Activated CD4-positive, alpha-beta T cell treated with anti-CD3 and anti-CD28 coated beads for 48 hours (primary cell): ENCODE data around the gene PRF1.
"Not testable (repeated sequence)": the region's sequence is repeated elsewhere in the genome, so short reads cannot be mapped to it uniquely, and the experiment has no call there.

Source experiments
- DNase-seq: peaks from one replicate; pipeline ENCODE4 v3.0.0-alpha.2; 2020

Gene PRF1

GRCh38 chr10:70617798-70618568 is 15.4 kb upstream of the PRF1 start:
- peak; percentile 57 for DNase-seq

GRCh38 chr10:70616761-70617160 is 14.2 kb upstream of the PRF1 start:
- DNase-seq: no peak

DNA sequence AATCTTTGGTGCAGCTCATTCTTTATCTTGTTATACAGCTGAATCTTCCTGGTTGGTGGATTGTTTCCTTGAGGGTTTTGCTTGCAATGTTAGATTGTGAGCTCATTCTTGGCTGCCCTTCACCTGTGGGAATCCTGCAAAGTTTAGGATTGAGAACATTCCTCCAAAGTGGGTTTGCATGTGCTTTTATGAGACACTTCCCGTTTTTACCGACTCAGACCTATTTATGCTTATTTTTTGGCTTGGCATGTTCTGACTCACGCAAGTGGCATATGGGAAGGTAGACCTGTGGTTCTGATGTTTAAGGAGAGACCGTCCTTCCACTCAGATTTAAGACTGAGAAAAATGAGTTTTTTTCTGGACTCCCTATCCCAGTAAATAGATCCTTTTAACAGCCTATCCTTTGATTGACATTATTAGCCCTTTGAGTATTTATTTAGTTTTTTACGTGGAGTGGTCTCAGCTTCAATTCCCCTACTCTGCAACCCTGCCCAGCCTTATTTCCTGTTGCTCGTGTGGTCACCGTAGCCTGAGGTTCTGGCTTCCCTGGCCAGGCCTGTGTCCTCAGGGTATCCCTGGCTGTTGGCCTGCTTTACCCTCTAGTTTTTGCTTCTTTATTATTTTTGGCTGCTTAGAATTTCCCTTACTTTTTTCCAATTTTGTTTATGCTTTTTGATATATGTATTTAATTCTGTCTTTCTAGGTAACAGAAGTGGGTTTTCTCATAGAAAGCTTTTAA is 13.4 kb upstream of the PRF1 start:
- no peak for DNase-seq

DNA sequence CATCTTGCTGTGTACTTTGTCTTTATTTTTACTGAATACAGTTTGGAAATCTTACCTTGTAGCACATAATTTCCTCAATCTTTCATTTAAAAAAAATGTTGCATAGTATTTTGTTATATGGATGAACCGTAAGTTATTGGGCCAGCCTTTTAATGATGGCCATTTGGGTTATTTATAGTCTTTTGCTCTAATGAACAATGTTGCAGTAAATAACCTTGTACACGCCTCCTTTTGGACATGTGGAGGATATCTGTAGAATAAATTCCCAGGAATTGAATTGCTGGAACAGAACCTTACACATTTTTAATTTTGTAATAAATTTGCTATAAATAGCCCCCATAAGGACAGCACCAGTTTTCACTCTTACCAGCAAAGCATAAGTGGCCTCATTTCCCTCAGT is 12.7 kb upstream of the PRF1 start:
- no peak for DNase-seq

DNA sequence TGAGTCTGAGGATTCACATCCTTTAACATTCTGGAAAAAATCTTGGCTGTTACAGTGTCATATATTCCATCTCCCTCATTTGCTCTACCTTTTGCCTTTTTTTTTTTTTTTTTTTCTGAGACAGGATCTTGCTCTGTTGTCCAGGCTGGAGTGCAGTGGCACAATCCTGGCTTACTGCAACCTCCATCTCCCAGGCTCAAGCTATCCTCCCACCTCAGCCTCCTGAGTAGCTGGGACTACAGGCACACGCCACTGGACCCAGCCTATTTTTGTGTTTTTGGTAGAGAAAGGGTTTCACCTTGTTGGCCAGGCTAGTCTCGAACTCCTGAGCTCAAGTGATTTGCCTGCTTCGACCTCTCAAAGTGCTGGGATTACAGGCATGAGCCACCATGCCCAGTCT is 11.8 kb upstream of the PRF1 start:
- DNase-seq: not testable (repeated sequence)

DNA sequence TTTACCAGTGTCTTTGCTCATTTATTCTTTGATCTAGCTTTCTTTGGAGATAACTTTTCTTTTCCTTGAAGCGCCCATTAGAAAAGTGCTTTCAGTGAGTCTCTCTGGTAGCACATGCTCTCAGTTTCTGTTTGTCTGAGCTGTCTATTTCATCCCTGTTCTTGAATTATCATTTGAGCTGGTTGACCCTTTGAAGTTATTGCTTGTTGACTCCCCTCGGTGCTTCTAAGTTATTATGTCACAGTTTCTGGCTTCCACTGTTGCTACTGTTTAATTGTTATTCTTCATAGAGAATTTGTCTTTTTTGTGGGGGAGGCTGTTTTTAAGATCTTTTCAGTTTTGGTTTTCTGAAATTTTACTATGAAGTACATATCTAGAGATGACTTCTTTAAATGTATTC is 11.4 kb upstream of the PRF1 start:
- no peak for DNase-seq

GRCh38 chr10:70607936-70608335 is 5.4 kb upstream of the PRF1 start:
- no peak for DNase-seq

DNA sequence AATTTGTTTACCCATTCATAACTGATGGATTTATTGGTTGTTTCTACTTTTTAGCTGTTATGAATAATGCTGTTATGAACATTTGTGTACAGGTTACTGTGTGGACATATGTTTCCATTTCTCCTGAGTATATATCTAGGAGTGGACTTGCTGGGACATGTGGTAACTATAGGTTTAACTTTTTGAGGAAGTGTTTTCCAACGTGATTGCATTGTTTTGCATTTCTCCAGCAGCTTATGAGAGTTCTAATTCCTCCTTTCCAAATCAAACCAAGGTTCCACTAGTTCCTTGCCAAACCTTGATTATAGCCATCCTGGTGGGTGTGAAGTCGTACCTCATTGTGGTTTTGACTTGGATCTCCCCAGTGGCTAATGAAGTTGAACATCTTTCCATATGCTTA is 2.6 kb upstream of the PRF1 start:
- DNase-seq: no peak

DNA sequence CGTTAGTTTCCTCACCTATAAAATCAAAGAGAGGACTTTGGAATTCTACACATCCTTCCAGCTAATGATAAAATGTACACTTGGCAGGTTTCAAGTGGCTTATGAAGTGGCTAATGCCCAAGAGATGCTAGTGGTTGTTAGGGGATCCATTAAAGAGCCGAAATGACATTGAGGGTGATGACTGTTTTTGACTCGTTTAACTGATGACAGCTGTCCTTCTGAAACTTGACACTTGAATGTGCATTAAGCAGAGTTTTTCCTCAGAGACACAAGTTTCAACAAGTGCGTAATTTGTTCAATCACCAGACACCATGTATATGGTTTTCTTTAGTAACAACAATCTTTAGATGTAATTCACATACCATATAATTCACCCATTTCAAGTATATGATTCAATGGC is 1.6 kb upstream of the PRF1 start:
- no peak for DNase-seq

- no peak for DNase-seq
Observed at GRCh38 chr10:70603449-70603801, 884 bp upstream of the PRF1 start.

GRCh38 chr10:70601746-70602145 is 795 bp downstream of the PRF1 start:
- DNase-seq: no peak

DNA sequence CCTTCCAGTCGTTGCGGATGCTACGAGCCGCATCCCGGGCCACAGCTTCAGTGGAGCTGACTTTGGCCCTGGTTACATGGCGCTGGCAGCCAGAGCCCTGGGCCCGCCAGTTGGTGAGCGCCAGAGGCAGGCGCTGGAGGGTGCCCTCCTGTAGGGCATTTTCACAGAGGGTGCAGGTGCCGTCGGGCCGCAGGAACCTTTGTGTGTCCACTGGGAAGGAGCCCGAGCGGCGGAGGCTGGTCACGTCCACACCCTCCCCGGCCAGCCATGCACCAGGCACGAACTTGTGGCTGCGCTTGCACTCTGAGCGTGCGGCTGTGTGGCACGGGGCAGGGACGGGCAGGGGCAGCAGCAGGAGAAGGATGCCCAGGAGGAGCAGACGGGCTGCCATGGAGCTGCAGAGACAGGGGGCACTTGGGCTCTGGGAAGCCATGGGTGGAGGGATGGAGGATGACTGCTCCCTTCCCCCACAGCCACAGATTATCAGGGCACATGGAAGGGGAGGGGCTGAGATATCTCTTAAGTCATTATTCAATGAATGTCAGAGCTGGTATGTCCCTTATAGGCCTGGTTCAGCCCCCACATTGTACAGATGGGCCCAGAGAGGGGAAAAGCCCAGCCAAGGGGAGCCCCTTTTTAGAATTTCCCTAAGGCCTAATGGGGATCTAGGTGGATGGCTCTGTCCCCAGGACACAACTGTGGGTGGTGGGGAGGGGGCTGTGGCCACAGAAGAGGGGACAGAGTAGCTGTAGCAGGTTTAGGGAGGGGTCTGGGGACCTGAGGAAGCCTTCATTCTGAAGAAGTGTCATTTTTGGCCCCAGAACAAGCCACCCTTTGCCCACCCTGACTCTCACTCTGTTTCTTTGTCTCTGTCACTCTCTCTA is 1.8 kb downstream of the PRF1 start:
- no peak for DNase-seq

DNA sequence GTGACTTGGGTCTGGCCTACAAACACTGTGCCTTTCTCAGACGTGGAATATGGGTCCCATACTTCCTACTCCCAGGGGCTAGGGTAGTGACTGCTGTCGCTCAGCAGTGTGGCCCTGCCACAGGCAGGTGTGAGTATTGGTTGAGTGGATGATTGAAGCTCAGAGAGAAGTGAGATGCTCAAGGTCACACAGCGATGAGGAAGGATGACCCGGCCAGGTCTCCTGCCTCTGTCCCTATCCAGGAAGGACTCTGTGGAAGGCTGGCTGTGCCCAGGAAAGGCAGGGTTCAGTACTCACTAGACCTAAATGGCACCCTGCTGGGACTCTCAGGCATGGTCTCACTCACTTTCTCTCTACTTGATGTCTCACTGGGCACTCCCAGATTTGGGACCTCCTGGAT is 2.8 kb downstream of the PRF1 start:
- no peak for DNase-seq

- DNase-seq: no peak
Observed at GRCh38 chr10:70599319-70599718, 3.2 kb downstream of the PRF1 start.

- no peak for DNase-seq
Observed at GRCh38 chr10:70598857-70599295, 3.7 kb downstream of the PRF1 start.

DNA sequence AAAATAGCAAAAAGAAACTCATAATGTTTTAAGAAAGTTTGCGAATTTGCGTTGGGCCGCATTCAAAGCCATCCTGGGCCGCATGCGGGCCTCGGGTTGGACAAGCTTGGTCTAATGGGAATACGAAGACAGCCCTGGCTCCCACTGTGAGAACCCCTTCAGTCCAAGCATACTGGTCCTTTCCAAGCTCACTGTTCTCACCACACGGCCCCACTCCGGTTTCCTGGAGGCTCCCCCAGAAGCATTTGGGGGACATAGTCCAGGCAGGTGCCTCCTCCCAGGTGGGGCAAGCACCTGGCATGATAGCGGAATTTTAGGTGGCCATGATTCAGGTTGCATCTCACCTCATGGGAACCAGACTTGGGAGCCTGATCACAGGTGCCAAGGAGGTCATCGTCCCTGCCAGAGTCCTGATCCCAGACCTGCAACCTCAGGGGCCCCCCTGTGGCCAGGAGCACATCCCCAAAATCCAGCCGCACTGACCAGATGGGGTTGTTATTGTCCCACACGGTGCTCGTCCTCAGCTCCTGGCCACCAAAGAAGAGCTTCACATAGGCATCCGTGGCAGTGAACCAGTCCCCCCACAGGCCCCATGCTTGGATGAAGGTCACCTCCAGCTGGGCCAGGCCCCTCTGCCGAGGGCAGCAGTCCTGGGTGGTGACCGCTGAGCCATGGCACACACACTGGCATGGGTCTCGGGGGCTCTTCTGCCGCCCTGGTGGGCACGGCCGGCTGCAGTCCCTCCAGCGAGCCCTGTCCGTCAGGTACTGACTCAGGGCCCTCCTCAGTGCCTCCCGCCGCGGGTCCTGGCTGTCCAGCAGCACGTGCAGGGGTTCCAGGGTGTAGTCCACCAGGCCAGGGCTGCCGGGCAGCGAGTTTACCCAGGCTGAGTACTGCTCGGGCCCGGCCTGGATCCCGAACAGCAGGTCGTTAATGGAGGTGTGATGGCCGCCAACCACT is 4.4 kb downstream of the PRF1 start:
- no peak for DNase-seq

GRCh38 chr10:70596860-70597809 is 5.4 kb downstream of the PRF1 start:
- no peak for DNase-seq

DNA sequence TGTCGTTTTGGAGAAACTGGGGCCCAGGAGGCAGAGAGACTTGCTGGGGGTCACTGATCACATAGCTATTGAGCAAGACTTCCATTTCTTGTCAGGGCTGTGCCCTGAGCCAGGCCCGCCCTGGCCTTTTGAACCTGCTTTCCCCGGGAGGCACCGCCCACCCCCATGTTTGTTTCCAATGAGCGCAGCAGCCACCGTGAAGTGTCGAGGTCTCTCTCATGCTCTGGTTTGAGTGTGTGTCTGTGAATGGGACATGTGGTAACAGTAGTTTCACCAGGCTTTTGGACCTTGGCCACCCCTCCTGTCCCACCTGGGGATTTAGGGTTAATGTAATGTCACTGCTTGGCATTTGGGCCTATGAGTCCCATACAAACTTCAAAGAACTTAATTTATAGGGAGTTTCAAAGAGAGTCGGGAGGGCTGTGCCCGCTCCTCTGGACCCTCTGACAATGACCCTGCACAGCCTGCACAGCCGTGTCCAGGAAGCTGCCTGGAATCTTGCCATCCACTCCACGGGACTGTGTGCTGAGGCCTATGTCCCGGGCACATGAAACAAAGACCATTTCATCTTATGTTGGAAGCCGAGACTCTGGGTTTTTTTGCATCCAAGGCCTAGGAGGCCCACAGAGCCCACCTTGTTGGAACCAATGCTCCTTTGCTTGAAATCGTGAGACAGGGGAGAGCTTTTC is 6.3 kb downstream of the PRF1 start:
- DNase-seq: no peak

DNA sequence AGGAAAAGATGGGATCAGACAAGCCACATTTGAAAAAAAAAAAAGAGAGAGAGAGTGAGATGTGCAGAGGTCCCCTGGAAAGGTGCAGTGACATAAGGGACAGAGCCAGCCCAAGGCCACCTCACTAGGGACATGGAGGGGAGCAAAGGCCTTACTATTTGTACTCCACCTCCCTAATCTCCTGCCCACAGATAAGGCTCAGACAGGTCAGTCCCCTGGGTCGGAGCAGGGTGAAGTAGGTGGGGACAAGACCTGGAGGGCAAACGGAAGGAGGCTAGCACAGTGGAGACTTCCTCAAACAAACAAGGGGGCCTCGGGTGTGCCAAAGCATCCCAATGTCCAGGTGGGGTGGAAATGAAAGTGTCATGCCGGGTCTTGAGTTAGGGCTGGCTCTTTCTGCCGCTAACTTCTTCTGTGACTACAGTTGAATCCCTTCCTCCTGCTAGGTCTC is 7.0 kb downstream of the PRF1 start:
- no peak for DNase-seq

DNA sequence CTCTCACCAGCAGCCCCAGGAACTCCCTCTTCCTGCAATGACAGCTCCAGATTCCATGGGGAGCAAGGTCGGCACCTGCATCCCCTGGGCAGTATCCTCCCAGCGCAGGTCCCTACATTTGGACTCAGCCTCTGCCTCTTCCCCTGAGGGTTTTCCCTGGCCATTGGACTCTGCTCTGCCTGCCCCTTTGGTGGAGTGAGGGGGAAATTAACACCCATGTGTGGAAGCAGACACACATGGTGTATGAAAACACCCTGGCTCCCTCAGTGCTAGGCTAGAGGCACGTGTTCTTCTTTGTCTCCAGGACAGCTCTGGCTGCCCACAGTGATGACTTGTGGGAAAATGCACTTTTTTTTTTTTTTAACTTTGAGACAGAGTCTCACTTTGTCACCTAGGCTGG is 8.4 kb downstream of the PRF1 start:
- no peak for DNase-seq

DNA sequence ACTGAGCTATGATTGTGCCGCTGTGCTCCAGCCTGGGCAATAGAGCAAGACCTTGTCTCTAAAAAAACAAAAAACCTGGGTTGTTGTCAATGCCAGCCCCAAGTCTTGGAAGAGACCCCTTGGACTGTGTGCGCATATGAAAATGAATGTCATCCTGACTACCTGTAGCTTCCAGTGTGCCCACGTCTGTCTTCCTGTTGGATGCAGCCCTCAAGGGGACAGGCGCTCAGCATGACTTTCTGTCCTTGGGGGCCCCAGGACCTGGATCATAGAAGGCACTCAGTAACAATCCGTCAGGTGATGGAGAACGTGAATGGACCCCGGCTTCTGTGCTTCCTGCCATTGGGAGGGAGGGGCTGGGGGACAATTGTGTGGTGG is 9.0 kb downstream of the PRF1 start:
- no peak for DNase-seq
